ENCODE data around the gene SLC6A8. TPM values are rescaled to one million over a fixed set of nuclear protein-coding genes. Genes with fewer than 3 reads are reported as not detected.
A peak's percentile ranks its signal among the peaks of the same experiment; 100 is the strongest.
"Not testable (repeated sequence)": the region's sequence is repeated elsewhere in the genome, so short reads cannot be mapped to it uniquely, and the experiment has no call there.

Gene SLC6A8
- total RNA-seq, 1 donor = 19.5 TPM

GRCh38 chrX:153739754-153740486, 52.2 kb downstream of the SLC6A8 start:
- H3K9me3 ChIP-seq (ENCODE audit: low read depth, low read length) = no peaks in the 10 kb centered on the region
- no peaks in the 10 kb centered on the region for H3K27me3 ChIP-seq (ENCODE audit: insufficient read depth, low read length)
- H3K4me2 ChIP-seq (ENCODE audit: insufficient read depth, low read length) = no peak overlapping the region
- no peak overlapping the region for H3K27ac ChIP-seq (ENCODE audit: low read depth, low read length)
- no peak for TF ChIP-seq CTCF (IDR thresholded peaks at IDR 0.05; ENCODE audit: extremely low read depth, low read depth, low read length)
- no peaks in the 10 kb centered on the region for H3K36me3 ChIP-seq (ENCODE audit: insufficient read depth, low read length)
- peak; percentile 69 for DNase-seq (ENCODE audit: insufficient read length, low spot score, missing footprints)
- no peak overlapping the region for H2AFZ ChIP-seq (ENCODE audit: low read length)
- H3K4me3 ChIP-seq (ENCODE audit: insufficient read depth, low read length) = no peak overlapping the region
- no peaks in the 10 kb centered on the region for H3K79me2 ChIP-seq (ENCODE audit: insufficient read depth, low read length)
- H3K4me1 ChIP-seq (ENCODE audit: insufficient read depth, low read length) = no peaks in the 10 kb centered on the region
- H4K20me1 ChIP-seq (ENCODE audit: insufficient read depth, low read length) = no peaks in the 10 kb centered on the region

- H3K9me3 ChIP-seq (ENCODE audit: low read depth, low read length) = no peaks in the 10 kb centered on the region
- no peaks in the 10 kb centered on the region for H3K36me3 ChIP-seq (ENCODE audit: insufficient read depth, low read length)
- no peaks in the 10 kb centered on the region for H4K20me1 ChIP-seq (ENCODE audit: insufficient read depth, low read length)
- H2AFZ ChIP-seq (ENCODE audit: low read length) = no peak overlapping the region
- DNase-seq (ENCODE audit: insufficient read length, low spot score, missing footprints) = peak; percentile 37
- H3K4me1 ChIP-seq (ENCODE audit: insufficient read depth, low read length) = no peaks in the 10 kb centered on the region
- H3K4me3 ChIP-seq (ENCODE audit: insufficient read depth, low read length) = no peak overlapping the region
- no peak for TF ChIP-seq CTCF (IDR thresholded peaks at IDR 0.05; ENCODE audit: extremely low read depth, low read depth, low read length)
- H3K79me2 ChIP-seq (ENCODE audit: insufficient read depth, low read length) = no peaks in the 10 kb centered on the region
- H3K27ac ChIP-seq (ENCODE audit: low read depth, low read length) = no peak overlapping the region
- no peaks in the 10 kb centered on the region for H3K27me3 ChIP-seq (ENCODE audit: insufficient read depth, low read length)
- H3K4me2 ChIP-seq (ENCODE audit: insufficient read depth, low read length) = no peak overlapping the region
Measured at GRCh38 chrX:153740631-153741222, 53.0 kb downstream of the SLC6A8 start.

GRCh38 chrX:153741446-153741845, 53.7 kb downstream of the SLC6A8 start:
- no peaks in the 10 kb centered on the region for H3K79me2 ChIP-seq (ENCODE audit: insufficient read depth, low read length)
- no peak for DNase-seq (ENCODE audit: insufficient read length, low spot score, missing footprints)
- no peaks in the 10 kb centered on the region for H4K20me1 ChIP-seq (ENCODE audit: insufficient read depth, low read length)
- no peak overlapping the region for H3K27ac ChIP-seq (ENCODE audit: low read depth, low read length)
- no peaks in the 10 kb centered on the region for H3K9me3 ChIP-seq (ENCODE audit: low read depth, low read length)
- no peaks in the 10 kb centered on the region for H3K4me1 ChIP-seq (ENCODE audit: insufficient read depth, low read length)
- no peaks in the 10 kb centered on the region for H3K27me3 ChIP-seq (ENCODE audit: insufficient read depth, low read length)
- no peak overlapping the region for H2AFZ ChIP-seq (ENCODE audit: low read length)
- no peak overlapping the region for H3K4me3 ChIP-seq (ENCODE audit: insufficient read depth, low read length)
- H3K36me3 ChIP-seq (ENCODE audit: insufficient read depth, low read length) = no peaks in the 10 kb centered on the region
- no peak overlapping the region for H3K4me2 ChIP-seq (ENCODE audit: insufficient read depth, low read length)
- TF ChIP-seq CTCF (IDR thresholded peaks at IDR 0.05; ENCODE audit: extremely low read depth, low read depth, low read length) = no peak

GRCh38 chrX:153742111-153742510, 54.4 kb downstream of the SLC6A8 start:
- H3K4me2 ChIP-seq (ENCODE audit: insufficient read depth, low read length); H2AFZ ChIP-seq (ENCODE audit: low read length); H3K4me3 ChIP-seq (ENCODE audit: insufficient read depth, low read length); H4K20me1 ChIP-seq (ENCODE audit: insufficient read depth, low read length); H3K4me1 ChIP-seq (ENCODE audit: insufficient read depth, low read length); H3K36me3 ChIP-seq (ENCODE audit: insufficient read depth, low read length); H3K27me3 ChIP-seq (ENCODE audit: insufficient read depth, low read length); H3K79me2 ChIP-seq (ENCODE audit: insufficient read depth, low read length); DNase-seq (ENCODE audit: insufficient read length, low spot score, missing footprints); H3K9me3 ChIP-seq (ENCODE audit: low read depth, low read length); H3K27ac ChIP-seq (ENCODE audit: low read depth, low read length): not testable (repeated sequence)

GRCh38 chrX:153742796-153743467, 55.2 kb downstream of the SLC6A8 start:
- not testable (repeated sequence) for H3K79me2 ChIP-seq (ENCODE audit: insufficient read depth, low read length); H3K9me3 ChIP-seq (ENCODE audit: low read depth, low read length); H3K4me2 ChIP-seq (ENCODE audit: insufficient read depth, low read length); H3K4me1 ChIP-seq (ENCODE audit: insufficient read depth, low read length); DNase-seq (ENCODE audit: insufficient read length, low spot score, missing footprints); H3K4me3 ChIP-seq (ENCODE audit: insufficient read depth, low read length); H2AFZ ChIP-seq (ENCODE audit: low read length); H3K27ac ChIP-seq (ENCODE audit: low read depth, low read length); H3K27me3 ChIP-seq (ENCODE audit: insufficient read depth, low read length); H3K36me3 ChIP-seq (ENCODE audit: insufficient read depth, low read length); H4K20me1 ChIP-seq (ENCODE audit: insufficient read depth, low read length)

- DNase-seq (ENCODE audit: insufficient read length, low spot score, missing footprints) = peak; percentile 55
- H2AFZ ChIP-seq (ENCODE audit: low read length); H3K27ac ChIP-seq (ENCODE audit: low read depth, low read length); H3K27me3 ChIP-seq (ENCODE audit: insufficient read depth, low read length); H3K4me1 ChIP-seq (ENCODE audit: insufficient read depth, low read length); H3K36me3 ChIP-seq (ENCODE audit: insufficient read depth, low read length); H4K20me1 ChIP-seq (ENCODE audit: insufficient read depth, low read length); H3K79me2 ChIP-seq (ENCODE audit: insufficient read depth, low read length); H3K9me3 ChIP-seq (ENCODE audit: low read depth, low read length): not testable (repeated sequence)
- H3K4me3 ChIP-seq (ENCODE audit: insufficient read depth, low read length) = peak overlapping the region; percentile 19
- H3K4me2 ChIP-seq (ENCODE audit: insufficient read depth, low read length) = peak overlapping the region; percentile 58
Measured at GRCh38 chrX:153743468-153744209, 55.9 kb downstream of the SLC6A8 start.

All from osteoblast (primary cell).